ENCODE results near the gene DGKG. TPM values are rescaled to one million over a fixed set of nuclear protein-coding genes. Genes with fewer than 3 reads are reported as not detected.

Gene DGKG
- total and polyA plus RNA-seq, 10 of the 15 experiments (the other 5 are each of a cell fraction or from before 2014, with no cell fraction given) = 0.39 to 6.2 (median 4.7) TPM

- BruUV-seq (replicated peaks) = no TSS peak
- DNase-seq (ENCODE audit: low read depth, low spot score) = no peak
- no peak overlapping the region for H2AFZ ChIP-seq (ENCODE audit: control insufficient read depth, low read depth, low read length)
- intact Hi-C loops (cut with micrococcal nuclease; ENCODE audit: unreplicated experiment) (no loop called here), in situ Hi-C loops (cut with MboI) (no loop called here)
- no peaks in the 10 kb centered on the region; the same call in 1 of the 2 replicates for H3K4me1 ChIP-seq (ENCODE audit: control insufficient read depth, insufficient read depth, low read length)
- peaks cover 2 to 4% of the 10 kb centered on the region in 2 experiments; a peak in 3 of 4 replicates for H3K27me3 ChIP-seq (replicated peaks in 1 of 2; ENCODE audit: control insufficient read depth in 2 of 2, insufficient read depth in 2 of 2, low read length in 1 of 2)
- H3K27ac ChIP-seq (ENCODE audit: control insufficient read depth, insufficient read depth) = no peak overlapping the region
- WGBS (ENCODE audit: insufficient coverage, insufficient replicate concordance, low lambda C conversion rate, missing lambda C conversion rate) = 65% methylated on average over 16 of the region's 16 CpGs
- H3K9ac ChIP-seq (ENCODE audit: control insufficient read depth, insufficient read depth, low read length) = no peak overlapping the region
- H3K4me2 ChIP-seq (ENCODE audit: control insufficient read depth, insufficient read depth) = peak overlapping the region; percentile 7; the same call in 1 of the 2 replicates
- ChIA-PET SMC1A (ENCODE audit: uncharacterized antibody, unreplicated experiment) (interaction anchor here (0.6 to 2.8 kb wide), 7 partner anchors 10 to 436 kb away, joined by 3 to 6 read pairs (median 3); no protein-coding TSS in a partner anchor), CTCF (interaction anchor here (0.6 to 1.7 kb wide), 3 partner anchors 14 to 145 kb away, joined by 3 to 4 read pairs (median 4); no protein-coding TSS in a partner anchor), POLR2A (interaction anchor here (0.6 to 1.8 kb wide), 2 partner anchors 11 to 34 kb away, joined by 3 to 4 read pairs; no protein-coding TSS in a partner anchor), RAD21 (ENCODE audit: unreplicated experiment) (interaction anchor here (0.6 to 1.0 kb wide), 3 partner anchors 10 to 442 kb away, joined by 3 to 5 read pairs (median 4); no protein-coding TSS in a partner anchor)
- H4K20me1 ChIP-seq (ENCODE audit: control insufficient read depth, insufficient read depth) = no peaks in the 10 kb centered on the region; the same call in none of the 2 replicates
- no peaks in the 10 kb centered on the region for H3K79me2 ChIP-seq (ENCODE audit: control insufficient read depth, insufficient read depth, low read length)
- H3K4me3 ChIP-seq = no peak overlapping the region
- FAIRE-seq = no peak
- ATAC-seq = peak; percentile 49
- H3K36me3 ChIP-seq (ENCODE audit: control insufficient read depth in 2 of 2, insufficient read depth in 2 of 2, low read length in 1 of 2) = no peaks in the 10 kb centered on the region
- H3K9me3 ChIP-seq (replicated peaks; ENCODE audit: control insufficient read depth, insufficient read depth, low read length) = no peaks in the 10 kb centered on the region
- TF ChIP-seq SMAD1 (IDR thresholded peaks at IDR 0.05; ENCODE audit: low read depth, partially characterized antibody) (no peak), MTA3 (IDR thresholded peaks at IDR 0.05; ENCODE audit: borderline replicate concordance, low read length) (no peak), TCF3 (IDR thresholded peaks at IDR 0.05; ENCODE audit: borderline replicate concordance, insufficient read depth, low read depth, low read length) (no peak), NBN (IDR thresholded peaks at IDR 0.05) (no peak), TCF12 (IDR thresholded peaks at IDR 0.05; ENCODE audit: low read depth, low read length) (no peak), BCL11A (IDR thresholded peaks at IDR 0.05; ENCODE audit: low read depth, low read length) (no peak), RELB (IDR thresholded peaks at IDR 0.05; ENCODE audit: low read depth) (no peak), PAX5 (IDR thresholded peaks at IDR 0.05; ENCODE audit: borderline replicate concordance, low read depth, low read length) (no peak), RFX5 (IDR thresholded peaks at IDR 0.05; ENCODE audit: low read depth, low read length) (no peak), ZSCAN29 (IDR thresholded peaks at IDR 0.05) (no peak), TBL1XR1 (IDR thresholded peaks at IDR 0.05; ENCODE audit: low read depth, low read length) (no peak), ZBTB33 (IDR thresholded peaks at IDR 0.05) (no peak), RAD51 (IDR thresholded peaks at IDR 0.05) (no peak), BCL3 (IDR thresholded peaks at IDR 0.05; ENCODE audit: borderline replicate concordance, insufficient read depth, low read depth, low read length, poor library complexity, severe bottlenecking) (no peak), PKNOX1 (IDR thresholded peaks at IDR 0.05) (no peak), POLR2AphosphoS5 (IDR thresholded peaks at IDR 0.05; ENCODE audit: low read length) (no peak)
- TF ChIP-seq, protein P1, sequence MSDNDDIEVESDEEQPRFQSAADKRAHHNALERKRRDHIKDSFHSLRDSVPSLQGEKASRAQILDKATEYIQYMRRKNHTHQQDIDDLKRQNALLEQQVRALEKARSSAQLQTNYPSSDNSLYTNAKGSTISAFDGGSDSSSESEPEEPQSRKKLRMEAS (IDR thresholded peaks at IDR 0.05; ENCODE audit: low read depth, low read length) = no peak
Observed at GRCh38 chr3:186097663-186098451, 264.2 kb downstream of the DGKG start.
